ENCODE measurements around the gene HDDC2. TPM values are rescaled to one million over a fixed set of nuclear protein-coding genes. Genes with fewer than 3 reads are reported as not detected.

The HDDC2 gene
- total and polyA plus RNA-seq, 2 of the 8 experiments (the other 6 are each of a cell fraction or from before 2014, with no cell fraction given): 89.3 to 129 TPM

DNA sequence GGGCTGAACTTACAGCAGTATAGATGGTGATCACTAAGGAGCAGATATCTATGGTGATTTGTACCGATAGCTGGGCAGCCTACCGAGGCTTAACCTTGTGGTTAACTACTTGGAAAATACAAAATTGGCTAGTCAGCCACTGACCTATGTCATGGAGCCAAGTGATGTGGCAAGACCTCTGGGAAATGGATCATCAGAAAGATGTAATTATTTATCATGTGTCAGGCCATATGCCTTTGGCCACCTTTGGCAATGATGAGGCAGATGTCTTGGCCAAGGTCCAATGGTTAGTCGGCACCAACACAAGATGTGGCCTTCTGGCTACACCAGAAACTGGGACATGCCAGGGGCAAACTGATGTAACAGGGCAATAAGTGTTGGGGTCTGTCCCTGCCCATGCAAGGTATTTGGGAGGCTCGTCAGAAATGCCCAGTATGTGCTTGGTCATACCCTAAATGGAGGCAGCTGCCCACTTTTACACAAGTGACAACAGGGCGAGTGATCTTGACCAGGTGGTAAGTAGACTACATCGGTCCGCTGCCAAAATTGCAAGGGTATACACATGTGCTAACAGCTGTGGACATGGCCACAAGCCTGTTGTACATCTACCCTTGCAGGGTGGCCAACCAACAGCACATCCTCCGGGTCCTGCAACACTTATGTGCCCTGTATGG is 30.1 kb downstream of the HDDC2 start (continued):
- no peak for TF ChIP-seq SIX5 (IDR thresholded peaks at IDR 0.05; ENCODE audit: low read depth, low read length)

Data from H1 (cell line).